GM23248 (cell line): ENCODE data around the gene KCNH4.

ENCODE experiments used
- EZH2 ChIP-seq: fragments of 200-600 bp; sonication (generic); IDR thresholded peaks from 2 replicates; pipeline ENCODE4 v1.6.1; 2018; ENCODE audit warnings: antibody characterized with exemption, mild to moderate bottlenecking; ENCODE audit not compliant: insufficient read depth, poor library complexity, severe bottlenecking
- EZH2phosphoT487 ChIP-seq: fragments of 200-600 bp; sonication (generic); IDR thresholded peaks from 2 replicates; pipeline ENCODE4 v1.6.1; 2018; ENCODE audit warnings: antibody characterized with exemption, moderate library complexity, mild to moderate bottlenecking, low read depth; ENCODE audit not compliant: insufficient read depth

DNA sequence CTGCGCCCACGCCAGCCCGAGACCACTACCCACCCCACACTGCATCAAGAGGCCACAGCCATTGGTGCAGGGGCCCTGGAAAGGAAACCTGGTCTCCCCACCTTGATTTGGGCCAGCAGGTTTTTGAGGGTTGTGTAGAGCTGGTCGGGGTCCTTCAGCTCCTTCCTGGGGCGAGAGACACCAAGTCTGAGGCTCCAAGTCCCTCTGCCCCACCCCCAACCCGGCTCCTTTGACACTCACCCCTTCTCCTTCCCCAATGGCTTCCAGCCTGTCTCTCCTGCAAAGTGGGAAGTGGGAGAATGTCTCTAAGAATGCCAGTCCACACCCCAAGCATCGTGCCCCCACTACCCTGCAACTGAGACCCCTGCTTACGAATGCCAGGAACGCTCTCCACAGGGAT is 66.8 kb downstream of the KCNH4 start:
- TF ChIP-seq EZH2: no peak
- TF ChIP-seq EZH2phosphoT487: no peak
